ENCODE data around the gene DIP2B. TPM values are rescaled to one million over a fixed set of nuclear protein-coding genes. Genes with fewer than 3 reads are reported as not detected.
"Not testable (repeated sequence)": the region's sequence is repeated elsewhere in the genome, so short reads cannot be mapped to it uniquely, and the experiment has no call there.

The DIP2B gene
- total RNA-seq, 4 donors from 2014 or later, result 31.1 to 57.2 (median 46.5) TPM

DNA sequence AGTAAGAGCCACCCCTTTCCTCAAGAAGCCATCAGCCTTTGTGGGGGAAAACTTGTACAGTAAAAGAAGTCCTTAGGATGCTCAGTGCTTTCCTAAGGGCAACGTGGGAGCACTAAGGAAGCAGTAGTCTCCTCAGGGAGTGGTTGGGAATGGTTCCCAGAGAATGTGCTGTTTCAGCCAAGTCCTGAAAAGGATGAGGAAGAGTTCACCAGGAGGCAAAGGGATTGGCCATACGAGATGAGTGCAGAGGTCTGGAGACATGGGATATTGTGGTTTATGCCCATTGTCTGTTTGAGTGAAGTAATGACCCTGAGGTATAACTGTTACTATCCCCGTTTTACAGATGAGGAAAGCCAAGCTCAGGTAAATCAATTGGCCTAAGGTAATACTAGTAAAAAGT is 173.1 kb downstream of the DIP2B start:
- Histone ChIP-seq H3K36me3 (peaks cover 5 to 97% (median 6%) of the 10 kb centered on the region in 3 donors), H3K9me3 (no peaks in the 10 kb centered on the region), H3K4me3 (no peak overlapping the region), H3K4me1 (no peaks in the 10 kb centered on the region), H3K27ac (no peak overlapping the region), H3K27me3 (no peaks in the 10 kb centered on the region)
- WGBS, 2 donors, result 35 to 39% methylated on average over 3 of the region's 3 CpGs
- DNase-seq, result no peak
- TF ChIP-seq, protein P1, sequence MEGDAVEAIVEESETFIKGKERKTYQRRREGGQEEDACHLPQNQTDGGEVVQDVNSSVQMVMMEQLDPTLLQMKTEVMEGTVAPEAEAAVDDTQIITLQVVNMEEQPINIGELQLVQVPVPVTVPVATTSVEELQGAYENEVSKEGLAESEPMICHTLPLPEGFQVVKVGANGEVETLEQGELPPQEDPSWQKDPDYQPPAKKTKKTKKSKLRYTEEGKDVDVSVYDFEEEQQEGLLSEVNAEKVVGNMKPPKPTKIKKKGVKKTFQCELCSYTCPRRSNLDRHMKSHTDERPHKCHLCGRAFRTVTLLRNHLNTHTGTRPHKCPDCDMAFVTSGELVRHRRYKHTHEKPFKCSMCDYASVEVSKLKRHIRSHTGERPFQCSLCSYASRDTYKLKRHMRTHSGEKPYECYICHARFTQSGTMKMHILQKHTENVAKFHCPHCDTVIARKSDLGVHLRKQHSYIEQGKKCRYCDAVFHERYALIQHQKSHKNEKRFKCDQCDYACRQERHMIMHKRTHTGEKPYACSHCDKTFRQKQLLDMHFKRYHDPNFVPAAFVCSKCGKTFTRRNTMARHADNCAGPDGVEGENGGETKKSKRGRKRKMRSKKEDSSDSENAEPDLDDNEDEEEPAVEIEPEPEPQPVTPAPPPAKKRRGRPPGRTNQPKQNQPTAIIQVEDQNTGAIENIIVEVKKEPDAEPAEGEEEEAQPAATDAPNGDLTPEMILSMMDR (IDR thresholded peaks at IDR 0.05), result no peak
- TF ChIP-seq POLR2A (IDR thresholded peaks at IDR 0.05), result no peak
- intact Hi-C loops (cut with DNase I), result no loop called here

DNA sequence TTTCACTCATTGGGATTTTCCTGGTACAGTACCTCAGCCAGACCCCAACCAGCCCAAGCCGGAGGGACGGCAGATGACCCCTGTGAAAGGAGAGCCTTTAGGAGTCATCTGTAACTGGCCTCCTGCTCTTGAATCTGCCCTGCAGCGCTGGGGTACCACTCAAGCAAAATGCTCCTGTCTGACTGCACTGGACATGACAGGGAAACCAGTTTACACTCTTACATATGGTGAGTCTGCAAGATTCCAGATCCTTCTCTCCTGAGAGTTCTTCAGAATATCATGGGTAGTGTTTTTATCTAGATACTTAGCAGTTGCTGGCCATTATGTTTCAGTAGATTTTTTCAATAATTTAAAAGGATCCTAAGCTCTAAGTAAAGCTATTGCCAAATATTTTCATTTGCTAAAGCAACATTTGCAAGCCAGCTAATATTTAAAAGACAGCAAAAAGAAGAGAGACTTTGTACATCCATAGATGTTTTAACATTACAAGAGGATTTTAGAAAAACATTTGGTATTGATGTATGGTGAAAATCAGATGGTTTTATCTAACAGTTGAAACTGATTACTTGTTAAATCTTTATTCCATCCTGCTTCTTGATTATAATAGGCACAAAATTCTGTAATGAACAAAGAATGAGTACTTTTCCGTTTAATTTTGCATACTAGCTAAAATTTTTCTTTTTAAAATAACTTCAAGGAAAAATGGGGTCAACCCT is 174.0 kb downstream of the DIP2B start:
- DNase-seq, result no peak
- H3K36me3 ChIP-seq, result peaks cover 5 to 97% (median 6%) of the 10 kb centered on the region in 3 donors
- H3K4me3 ChIP-seq, result no peak overlapping the region
- TF ChIP-seq POLR2A (IDR thresholded peaks at IDR 0.05), result no peak
- TF ChIP-seq, protein P1 (IDR thresholded peaks at IDR 0.05), result no peak
- intact Hi-C loops (cut with DNase I), result no loop called here
- H3K9me3 ChIP-seq, result no peaks in the 10 kb centered on the region
- no peaks in the 10 kb centered on the region for H3K4me1 ChIP-seq
- no peak overlapping the region for H3K27ac ChIP-seq
- H3K27me3 ChIP-seq, result no peaks in the 10 kb centered on the region
- 81 to 96% methylated on average over 4 of the region's 4 CpGs for WGBS, 2 donors

DNA sequence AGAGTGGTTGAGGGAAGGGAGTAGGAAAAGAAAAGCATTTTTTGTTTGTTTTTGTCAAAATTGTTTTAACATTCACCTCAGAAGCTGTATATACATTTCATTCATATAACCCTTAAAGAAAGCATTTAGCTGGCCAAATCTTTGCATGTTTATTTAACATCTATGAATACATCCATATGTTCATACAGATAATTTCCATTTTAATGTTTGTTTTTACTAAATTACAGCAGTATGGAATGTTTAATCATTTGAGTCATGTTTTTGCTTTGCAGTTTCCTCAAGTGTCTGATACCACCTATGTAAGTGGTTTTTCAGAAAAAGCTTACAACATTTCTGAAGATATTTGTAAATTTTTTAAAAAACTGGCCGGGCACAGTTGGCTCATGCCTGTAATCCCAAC is 174.8 kb downstream of the DIP2B start:
- 79 to 93% methylated on average over 1 of the region's 1 CpG for WGBS, 2 donors
- Histone ChIP-seq H3K9me3 (no peaks in the 10 kb centered on the region), H3K4me3 (no peak overlapping the region), H3K27ac (no peak overlapping the region), H3K4me1 (no peaks in the 10 kb centered on the region), H3K27me3 (no peaks in the 10 kb centered on the region), H3K36me3 (peaks cover 5 to 100% (median 6%) of the 10 kb centered on the region in 3 donors)
- intact Hi-C loops (cut with DNase I), result no loop called here
- DNase-seq, result no peak
- TF ChIP-seq, protein P1 (IDR thresholded peaks at IDR 0.05), result no peak
- TF ChIP-seq POLR2A (IDR thresholded peaks at IDR 0.05), result no peak

DNA sequence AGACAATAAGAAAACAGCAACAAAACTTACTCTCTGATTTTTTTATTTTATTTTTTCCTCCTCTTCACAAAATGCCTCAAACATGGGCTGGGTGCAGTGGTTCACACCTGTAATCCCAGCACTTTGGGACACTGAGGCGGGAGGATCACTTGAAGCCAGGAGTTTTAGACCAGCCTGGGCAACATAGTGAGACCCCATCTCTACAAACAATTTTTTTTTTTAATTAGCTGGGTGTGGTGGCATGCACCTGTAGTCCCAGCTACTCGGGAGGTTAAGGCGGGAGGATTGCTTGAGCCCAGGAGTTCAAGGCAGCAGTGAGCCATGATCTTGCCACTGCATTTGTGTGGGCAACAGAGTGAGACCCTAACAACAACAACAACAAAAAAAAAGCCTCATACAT is 176.3 kb downstream of the DIP2B start:
- DNase-seq, result not testable (repeated sequence)
- WGBS, 2 donors, result 70 to 93% methylated on average over 1 to 3 of the region's 3 CpGs

DNA sequence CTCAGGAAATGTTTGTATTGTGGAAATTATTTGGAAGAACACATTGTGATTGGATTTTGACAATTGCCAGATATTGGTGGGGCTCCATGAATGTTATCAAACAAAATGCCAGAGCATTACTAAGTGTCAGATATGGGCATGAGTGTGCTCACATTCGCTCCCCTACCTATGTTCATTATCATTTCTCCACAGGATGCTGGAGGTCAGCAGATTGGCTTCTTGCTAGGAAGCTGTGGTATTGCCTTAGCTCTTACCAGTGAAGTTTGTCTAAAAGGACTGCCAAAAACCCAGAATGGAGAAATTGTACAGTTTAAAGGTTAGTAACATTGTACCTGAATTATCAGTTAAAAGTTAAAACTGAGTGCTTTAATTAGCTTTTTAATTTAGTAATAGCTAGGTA is 180.9 kb downstream of the DIP2B start:
- H3K36me3 ChIP-seq, result peaks cover 3 to 100% (median 5%) of the 10 kb centered on the region in 3 donors
- H3K9me3 ChIP-seq, result no peaks in the 10 kb centered on the region
- TF ChIP-seq, protein P1 (IDR thresholded peaks at IDR 0.05), result no peak
- TF ChIP-seq POLR2A (IDR thresholded peaks at IDR 0.05), result no peak
- intact Hi-C loops (cut with DNase I), result no loop called here
- no peak for DNase-seq
- no peaks in the 10 kb centered on the region for H3K4me1 ChIP-seq
- WGBS, 2 donors, result 75 to 100% methylated on average over 1 of the region's 1 CpG
- no peaks in the 10 kb centered on the region for H3K27me3 ChIP-seq
- no peak overlapping the region for H3K4me3 ChIP-seq
- H3K27ac ChIP-seq, result no peak overlapping the region

More for the DNA sequence above, 176.3 kb downstream of the DIP2B start:
- H3K9me3 ChIP-seq; H3K4me1 ChIP-seq; intact Hi-C loops (cut with DNase I); H3K27me3 ChIP-seq; H3K4me3 ChIP-seq; H3K27ac ChIP-seq: not testable (repeated sequence)
- H3K36me3 ChIP-seq, result peaks cover 5 to 100% (median 6%) of the 10 kb centered on the region in 3 donors
